GM18499 (cell line): ENCODE measurements around the gene TEX51.

Experiments
- ATAC-seq: cut with Tn5 transposase; IDR thresholded peaks from one replicate; pipeline ENCODE4 v1.9.1; 2021; ENCODE audit warnings: moderate number of reproducible peaks; ENCODE audit not compliant: insufficient read depth, unreplicated experiment

The TEX51 gene

GRCh38 chr2:126945118-126945517 is 46.4 kb downstream of the TEX51 start:
- ATAC-seq: no peak

GRCh38 chr2:126946318-126947102 is 47.8 kb downstream of the TEX51 start:
- no peak for ATAC-seq

DNA sequence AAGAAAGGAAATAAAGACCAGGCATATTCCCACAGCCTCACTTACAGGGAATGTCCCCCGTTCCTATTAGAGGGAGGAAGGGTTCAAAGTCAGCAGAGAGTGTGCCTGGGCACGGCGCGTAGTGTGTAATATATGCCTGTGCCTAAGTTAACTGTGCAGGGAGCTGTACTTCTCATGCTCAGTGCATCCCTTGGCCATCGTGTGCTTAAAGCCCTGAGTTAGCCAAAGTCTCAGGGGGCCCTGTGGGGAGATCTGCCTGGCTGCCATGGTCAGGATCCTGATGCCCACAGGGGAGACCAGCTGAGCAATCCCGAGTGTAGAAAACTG is 48.4 kb downstream of the TEX51 start:
- ATAC-seq: no peak

GRCh38 chr2:126949775-126950174 is 51.1 kb downstream of the TEX51 start:
- ATAC-seq: no peak

DNA sequence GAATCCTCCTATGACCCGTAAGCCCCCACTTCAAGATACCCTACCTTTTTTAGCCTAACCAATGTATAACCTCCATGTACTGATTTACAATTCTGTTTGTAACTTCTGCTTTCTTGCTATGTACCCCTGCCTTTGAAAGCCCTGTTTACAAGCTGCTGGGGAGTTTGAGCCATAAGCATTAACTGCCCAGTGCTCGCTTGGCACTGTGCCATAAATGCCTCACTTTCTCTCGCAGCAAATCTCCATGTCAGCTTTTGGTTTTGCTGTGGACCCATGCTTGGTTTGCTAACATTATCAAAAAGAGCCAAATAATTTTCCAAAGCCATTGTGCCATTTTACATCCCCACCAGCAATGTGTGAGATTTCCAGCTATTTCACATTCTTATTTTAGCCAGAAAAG is 51.8 kb downstream of the TEX51 start:
- no peak for ATAC-seq
